ENCODE results near the gene BSND.

- no peak for TF ChIP-seq GATA3 (IDR thresholded peaks at IDR 0.05; ENCODE audit: low read depth, low read length)
- TF ChIP-seq GATA2 (IDR thresholded peaks at IDR 0.05; ENCODE audit: low read depth, low read length) = no peak
These were observed 9.3 kb upstream of the BSND start for GRCh38 chr1:54989473-54989872.

Measured in SH-SY5Y (cell line).